ENCODE measurements around the gene NFKBIL1. TPM values are rescaled to one million over a fixed set of nuclear protein-coding genes. Genes with fewer than 3 reads are reported as not detected.

Gene NFKBIL1
- total RNA-seq, 1 experiment from 2014 or later = 33.5 TPM

- no TSS peak for BruUV-seq (replicated peaks)
- DNase-seq = no peak
- no peaks in the 10 kb centered on the region for H3K9me3 Mint-ChIP-seq (ENCODE audit: low read depth, unreplicated experiment)
Observed at GRCh38 chr6:31574106-31575061, 27.0 kb downstream of the NFKBIL1 start.

DNA sequence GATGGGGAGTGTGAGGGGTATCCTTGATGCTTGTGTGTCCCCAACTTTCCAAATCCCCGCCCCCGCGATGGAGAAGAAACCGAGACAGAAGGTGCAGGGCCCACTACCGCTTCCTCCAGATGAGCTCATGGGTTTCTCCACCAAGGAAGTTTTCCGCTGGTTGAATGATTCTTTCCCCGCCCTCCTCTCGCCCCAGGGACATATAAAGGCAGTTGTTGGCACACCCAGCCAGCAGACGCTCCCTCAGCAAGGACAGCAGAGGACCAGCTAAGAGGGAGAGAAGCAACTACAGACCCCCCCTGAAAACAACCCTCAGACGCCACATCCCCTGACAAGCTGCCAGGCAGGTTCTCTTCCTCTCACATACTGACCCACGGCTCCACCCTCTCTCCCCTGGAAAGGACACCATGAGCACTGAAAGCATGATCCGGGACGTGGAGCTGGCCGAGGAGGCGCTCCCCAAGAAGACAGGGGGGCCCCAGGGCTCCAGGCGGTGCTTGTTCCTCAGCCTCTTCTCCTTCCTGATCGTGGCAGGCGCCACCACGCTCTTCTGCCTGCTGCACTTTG lies 28.0 kb downstream of the NFKBIL1 start, which contains the start of gene TNF:
TSS of gene TNF (plus strand) at position 231 of the 567 bp plus-strand sequence. CDS start at position 408, 177 bp downstream.
- H3K9me3 Mint-ChIP-seq (ENCODE audit: low read depth, unreplicated experiment) = no peaks in the 10 kb centered on the region
- TF ChIP-seq, protein P1, sequence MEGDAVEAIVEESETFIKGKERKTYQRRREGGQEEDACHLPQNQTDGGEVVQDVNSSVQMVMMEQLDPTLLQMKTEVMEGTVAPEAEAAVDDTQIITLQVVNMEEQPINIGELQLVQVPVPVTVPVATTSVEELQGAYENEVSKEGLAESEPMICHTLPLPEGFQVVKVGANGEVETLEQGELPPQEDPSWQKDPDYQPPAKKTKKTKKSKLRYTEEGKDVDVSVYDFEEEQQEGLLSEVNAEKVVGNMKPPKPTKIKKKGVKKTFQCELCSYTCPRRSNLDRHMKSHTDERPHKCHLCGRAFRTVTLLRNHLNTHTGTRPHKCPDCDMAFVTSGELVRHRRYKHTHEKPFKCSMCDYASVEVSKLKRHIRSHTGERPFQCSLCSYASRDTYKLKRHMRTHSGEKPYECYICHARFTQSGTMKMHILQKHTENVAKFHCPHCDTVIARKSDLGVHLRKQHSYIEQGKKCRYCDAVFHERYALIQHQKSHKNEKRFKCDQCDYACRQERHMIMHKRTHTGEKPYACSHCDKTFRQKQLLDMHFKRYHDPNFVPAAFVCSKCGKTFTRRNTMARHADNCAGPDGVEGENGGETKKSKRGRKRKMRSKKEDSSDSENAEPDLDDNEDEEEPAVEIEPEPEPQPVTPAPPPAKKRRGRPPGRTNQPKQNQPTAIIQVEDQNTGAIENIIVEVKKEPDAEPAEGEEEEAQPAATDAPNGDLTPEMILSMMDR (IDR thresholded peaks at IDR 0.05; ENCODE audit: unreplicated experiment) = no peak
- H3K4me3 Mint-ChIP-seq (ENCODE audit: low read depth, unreplicated experiment) = no peak within 1 kb of the TSS
- peaks cover 53% of the 10 kb centered on the region for H3K27me3 Mint-ChIP-seq (ENCODE audit: unreplicated experiment)
- intact Hi-C loops (cut with micrococcal nuclease; ENCODE audit: unreplicated experiment) = no loop called here
- H3K27ac Mint-ChIP-seq (ENCODE audit: unreplicated experiment) = no peak within 1 kb of the TSS
- H3K36me3 Mint-ChIP-seq (ENCODE audit: insufficient read depth, unreplicated experiment) = no peaks in the 10 kb centered on the region
- BruUV-seq (replicated peaks) = no TSS peak
- CTCF ChIA-PET = interaction anchor here (1.0 to 1.4 kb wide), 3 partner anchors 21 to 28 kb away, joined by 3 to 5 read pairs (median 4); partner anchors contain the start of gene NFKBIL1
- no peak for DNase-seq
- H3K4me1 Mint-ChIP-seq (ENCODE audit: low read depth, unreplicated experiment) = peaks cover 2% of the 10 kb centered on the region

More at GRCh38 chr6:31574106-31575061, 27.0 kb downstream of the NFKBIL1 start:
- H3K27me3 Mint-ChIP-seq (ENCODE audit: unreplicated experiment) = peaks cover 58% of the 10 kb centered on the region
- intact Hi-C loops (cut with micrococcal nuclease; ENCODE audit: unreplicated experiment) = no loop called here
- no peak overlapping the region for H3K4me3 Mint-ChIP-seq (ENCODE audit: low read depth, unreplicated experiment)
- TF ChIP-seq, protein P1 (IDR thresholded peaks at IDR 0.05; ENCODE audit: unreplicated experiment) = no peak
- no peaks in the 10 kb centered on the region for H3K4me1 Mint-ChIP-seq (ENCODE audit: low read depth, unreplicated experiment)
- no peaks in the 10 kb centered on the region for H3K36me3 Mint-ChIP-seq (ENCODE audit: insufficient read depth, unreplicated experiment)
- H3K27ac Mint-ChIP-seq (ENCODE audit: unreplicated experiment) = no peak overlapping the region
- CTCF ChIA-PET = interaction anchor here (0.5 to 2.3 kb wide), 6 partner anchors 9 to 27 kb away, joined by 3 to 8 read pairs (median 4); partner anchors contain the start of gene NFKBIL1

DNA sequence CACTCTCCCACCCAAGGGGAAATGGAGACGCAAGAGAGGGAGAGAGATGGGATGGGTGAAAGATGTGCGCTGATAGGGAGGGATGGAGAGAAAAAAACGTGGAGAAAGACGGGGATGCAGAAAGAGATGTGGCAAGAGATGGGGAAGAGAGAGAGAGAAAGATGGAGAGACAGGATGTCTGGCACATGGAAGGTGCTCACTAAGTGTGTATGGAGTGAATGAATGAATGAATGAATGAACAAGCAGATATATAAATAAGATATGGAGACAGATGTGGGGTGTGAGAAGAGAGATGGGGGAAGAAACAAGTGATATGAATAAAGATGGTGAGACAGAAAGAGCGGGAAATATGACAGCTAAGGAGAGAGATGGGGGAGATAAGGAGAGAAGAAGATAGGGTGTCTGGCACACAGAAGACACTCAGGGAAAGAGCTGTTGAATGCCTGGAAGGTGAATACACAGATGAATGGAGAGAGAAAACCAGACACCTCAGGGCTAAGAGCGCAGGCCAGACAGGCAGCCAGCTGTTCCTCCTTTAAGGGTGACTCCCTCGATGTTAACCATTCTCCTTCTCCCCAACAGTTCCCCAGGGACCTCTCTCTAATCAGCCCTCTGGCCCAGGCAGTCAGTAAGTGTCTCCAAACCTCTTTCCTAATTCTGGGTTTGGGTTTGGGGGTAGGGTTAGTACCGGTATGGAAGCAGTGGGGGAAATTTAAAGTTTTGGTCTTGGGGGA lies 28.7 kb downstream of the NFKBIL1 start:
- Mint-ChIP-seq H3K9me3 (ENCODE audit: low read depth, unreplicated experiment) (no peaks in the 10 kb centered on the region), H3K27me3 (ENCODE audit: unreplicated experiment) (peaks cover 60% of the 10 kb centered on the region), H3K4me1 (ENCODE audit: low read depth, unreplicated experiment) (peaks cover 9% of the 10 kb centered on the region), H3K27ac (ENCODE audit: unreplicated experiment) (no peak overlapping the region), H3K36me3 (ENCODE audit: insufficient read depth, unreplicated experiment) (peaks cover 5% of the 10 kb centered on the region), H3K4me3 (ENCODE audit: low read depth, unreplicated experiment) (no peak overlapping the region)
- BruUV-seq (replicated peaks) = no TSS peak
- no peak for DNase-seq
- CTCF ChIA-PET = interaction anchor here (0.6 to 1.8 kb wide), 7 partner anchors 14 to 384 kb away, joined by 3 to 5 read pairs (median 4); partner anchors contain the start of gene NFKBIL1
- intact Hi-C loops (cut with micrococcal nuclease; ENCODE audit: unreplicated experiment) = no loop called here
- TF ChIP-seq, protein P1 (IDR thresholded peaks at IDR 0.05; ENCODE audit: unreplicated experiment) = no peak
